B cell (primary cell): Measurements from ENCODE around the gene SLC22A6.

Source experiments
- EZH2 ChIP-seq: IDR thresholded peaks from 2 replicates; pipeline ENCODE4 v1.6.1; 2012; ENCODE audit warnings: borderline replicate concordance, low read depth, mild to moderate bottlenecking, moderate library complexity, low read length; ENCODE audit not compliant: insufficient read depth, poor library complexity, severe bottlenecking
- TF ChIP-seq, protein P1 (sequence below): fragments of 200-600 bp; IDR thresholded peaks from one replicate; pipeline ENCODE4 v1.8.0; 2022; ENCODE audit warnings: antibody characterized with exemption, mild to moderate bottlenecking

DNA sequence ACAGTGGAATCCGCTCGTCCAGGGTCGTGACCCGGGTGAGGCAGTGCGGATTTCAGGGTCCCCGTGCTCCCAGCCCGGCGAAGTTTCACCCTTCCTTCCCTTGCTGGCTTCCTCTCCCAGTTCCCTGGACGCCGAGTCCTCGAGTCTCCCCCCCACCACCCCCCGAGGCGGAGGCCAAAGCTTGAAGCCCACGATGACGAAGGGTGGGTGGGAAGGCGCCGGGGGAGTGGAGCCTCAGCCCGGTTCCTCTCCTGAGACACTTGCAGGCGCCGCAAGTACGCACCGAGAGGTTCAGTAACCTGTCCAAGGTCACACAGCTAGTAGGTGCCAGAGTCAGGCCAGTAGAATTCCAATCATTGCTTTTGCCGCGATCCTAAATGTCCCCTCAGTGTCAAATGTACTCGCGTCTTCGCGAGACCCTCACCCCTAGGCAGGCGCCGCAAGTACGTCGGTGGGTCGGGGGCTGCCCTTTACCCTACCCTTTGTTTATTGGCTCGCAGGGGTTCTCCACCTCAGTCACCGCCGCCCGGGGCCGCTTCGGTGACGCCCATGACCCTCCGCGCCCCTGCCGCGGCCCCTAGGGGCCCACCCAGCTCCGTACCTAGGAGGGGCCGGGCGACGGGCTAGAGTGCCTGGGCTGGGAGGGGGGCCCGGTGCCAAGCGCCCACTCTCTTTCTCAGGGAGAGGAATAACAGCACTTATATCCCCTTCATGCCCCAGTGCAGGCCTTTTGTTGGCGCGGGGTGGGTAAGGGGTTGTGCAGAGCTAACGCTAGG, 57.9 kb downstream of the SLC22A6 start:
- TF ChIP-seq, protein P1, sequence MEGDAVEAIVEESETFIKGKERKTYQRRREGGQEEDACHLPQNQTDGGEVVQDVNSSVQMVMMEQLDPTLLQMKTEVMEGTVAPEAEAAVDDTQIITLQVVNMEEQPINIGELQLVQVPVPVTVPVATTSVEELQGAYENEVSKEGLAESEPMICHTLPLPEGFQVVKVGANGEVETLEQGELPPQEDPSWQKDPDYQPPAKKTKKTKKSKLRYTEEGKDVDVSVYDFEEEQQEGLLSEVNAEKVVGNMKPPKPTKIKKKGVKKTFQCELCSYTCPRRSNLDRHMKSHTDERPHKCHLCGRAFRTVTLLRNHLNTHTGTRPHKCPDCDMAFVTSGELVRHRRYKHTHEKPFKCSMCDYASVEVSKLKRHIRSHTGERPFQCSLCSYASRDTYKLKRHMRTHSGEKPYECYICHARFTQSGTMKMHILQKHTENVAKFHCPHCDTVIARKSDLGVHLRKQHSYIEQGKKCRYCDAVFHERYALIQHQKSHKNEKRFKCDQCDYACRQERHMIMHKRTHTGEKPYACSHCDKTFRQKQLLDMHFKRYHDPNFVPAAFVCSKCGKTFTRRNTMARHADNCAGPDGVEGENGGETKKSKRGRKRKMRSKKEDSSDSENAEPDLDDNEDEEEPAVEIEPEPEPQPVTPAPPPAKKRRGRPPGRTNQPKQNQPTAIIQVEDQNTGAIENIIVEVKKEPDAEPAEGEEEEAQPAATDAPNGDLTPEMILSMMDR: no peak
- no peak for TF ChIP-seq EZH2
